ENCODE measurements around the gene BMP8B.

BMP8B gene

GRCh38 chr1:39745016-39745670, 43.5 kb downstream of the BMP8B start:
- H3K4me3 ChIP-seq (ENCODE audit: low read depth, low read length): no peak overlapping the region
- no peak for DNase-seq (ENCODE audit: low read depth)
- no peak for TF ChIP-seq CTCF (IDR thresholded peaks at IDR 0.05; ENCODE audit: control insufficient read depth, extremely low read depth, insufficient read depth)

GRCh38 chr1:39738622-39739366, 49.9 kb downstream of the BMP8B start, which contains the start of gene PPIE:
Gene PPIE (plus strand): TSS chr1:39738882. CDS start chr1:39738901, 19 bp downstream.
- peak; percentile 57 for DNase-seq (ENCODE audit: low read depth)
- peak within 1 kb of the TSS; percentile 77 for H3K4me3 ChIP-seq (ENCODE audit: low read depth, low read length)
- no peak for TF ChIP-seq CTCF (IDR thresholded peaks at IDR 0.05; ENCODE audit: control insufficient read depth, extremely low read depth, insufficient read depth)

GRCh38 chr1:39737546-39738169, 51.0 kb downstream of the BMP8B start:
- no peak for DNase-seq (ENCODE audit: low read depth)
- TF ChIP-seq CTCF (IDR thresholded peaks at IDR 0.05; ENCODE audit: control insufficient read depth, extremely low read depth, insufficient read depth): no peak
- no peak overlapping the region for H3K4me3 ChIP-seq (ENCODE audit: low read depth, low read length)

GRCh38 chr1:39735731-39736130, 52.9 kb downstream of the BMP8B start:
- H3K4me3 ChIP-seq (ENCODE audit: low read depth, low read length): no peak overlapping the region
- DNase-seq (ENCODE audit: low read depth): no peak
- TF ChIP-seq CTCF (IDR thresholded peaks at IDR 0.05; ENCODE audit: control insufficient read depth, extremely low read depth, insufficient read depth): no peak

DNA sequence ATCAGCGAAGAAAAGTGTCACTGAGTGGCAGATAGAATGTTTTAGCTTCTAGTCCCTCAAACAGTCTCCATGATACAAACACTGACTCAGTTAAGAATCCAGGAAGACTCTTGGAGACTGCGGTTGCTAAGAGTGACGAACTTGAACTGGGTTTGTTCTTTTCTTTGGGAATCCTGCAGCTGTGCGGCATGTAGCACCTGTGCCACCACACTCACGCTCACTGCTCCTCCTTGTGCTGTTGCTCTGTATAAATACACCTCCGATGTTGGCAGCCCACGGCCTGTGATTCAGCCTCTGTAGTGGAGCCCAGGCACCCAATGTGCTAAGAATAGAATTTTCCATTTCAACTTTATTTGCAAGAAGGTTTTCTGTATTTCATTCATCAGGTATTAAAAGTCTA, 55.5 kb downstream of the BMP8B start:
- TF ChIP-seq CTCF (IDR thresholded peaks at IDR 0.05; ENCODE audit: control insufficient read depth, extremely low read depth, insufficient read depth): no peak
- DNase-seq (ENCODE audit: low read depth): no peak
- H3K4me3 ChIP-seq (ENCODE audit: low read depth, low read length): no peak overlapping the region

GRCh38 chr1:39732730-39733129, 55.9 kb downstream of the BMP8B start:
- TF ChIP-seq CTCF (IDR thresholded peaks at IDR 0.05; ENCODE audit: control insufficient read depth, extremely low read depth, insufficient read depth): no peak
- H3K4me3 ChIP-seq (ENCODE audit: low read depth, low read length): no peak overlapping the region
- no peak for DNase-seq (ENCODE audit: low read depth)
